ENCODE data around the gene ANKRD62. TPM values are rescaled to one million over a fixed set of nuclear protein-coding genes. Genes with fewer than 3 reads are reported as not detected.

ANKRD62 gene
- total RNA-seq, 2 experiments from 2014 or later: not detected

DNA sequence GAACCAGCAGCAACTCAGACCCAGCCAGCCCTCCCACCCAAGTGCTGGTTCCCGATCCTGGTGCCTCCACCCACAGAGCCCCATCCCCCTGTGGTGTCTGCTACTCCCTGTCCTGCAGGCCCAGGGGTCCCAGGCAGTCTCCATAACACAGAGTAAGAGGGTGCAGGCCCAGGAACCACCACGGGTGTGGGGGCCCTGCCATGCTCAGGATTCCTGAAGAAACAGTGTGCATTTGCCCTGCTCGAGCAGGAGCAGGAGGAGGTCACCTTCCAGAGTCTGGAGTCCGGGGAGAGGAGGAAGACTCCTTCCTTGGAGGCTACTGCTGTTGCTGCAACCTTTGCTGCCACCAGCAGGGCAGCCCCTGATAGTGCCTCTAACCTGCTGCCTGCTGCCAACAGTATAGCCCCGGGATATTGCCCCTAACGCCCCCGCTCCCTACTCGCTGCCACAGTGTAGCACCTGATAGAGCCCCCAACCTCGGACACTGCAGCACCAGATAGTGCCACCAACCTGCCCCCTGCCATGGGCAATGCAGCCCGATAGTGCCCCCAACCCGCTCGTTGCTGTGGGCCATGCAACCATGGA, 46.8 kb upstream of the ANKRD62 start:
- H3K27ac Mint-ChIP-seq: no peak overlapping the region
- H3K36me3 Mint-ChIP-seq (ENCODE audit: low read depth): no peaks in the 10 kb centered on the region
- H3K4me3 Mint-ChIP-seq: no peak overlapping the region
- Histone ChIP-seq H3K9me3 (ENCODE audit: control insufficient read depth in 1 of 2, insufficient read depth in 1 of 2, low read length in 2 of 2) (no peaks in the 10 kb centered on the region), H3K36me3 (ENCODE audit: insufficient read depth, low read length) (no peaks in the 10 kb centered on the region), H3K27ac (ENCODE audit: low read depth in 1 of 2, low read length in 2 of 2) (no peak overlapping the region), H3K4me3 (ENCODE audit: low read length) (no peak overlapping the region), H3K4me1 (ENCODE audit: insufficient read depth, low read length) (no peaks in the 10 kb centered on the region), H3K27me3 (ENCODE audit: control insufficient read depth in 1 of 2, insufficient read depth in 2 of 2, low read length in 2 of 2) (no peaks in the 10 kb centered on the region)
- no peak for ATAC-seq (ENCODE audit: poor library complexity)
- no peak for DNase-seq
- H3K9me3 Mint-ChIP-seq: no peaks in the 10 kb centered on the region
- intact Hi-C loops (cut with DNase I, micrococcal nuclease): no loop called here
- peaks cover 21% of the 10 kb centered on the region for H3K27me3 Mint-ChIP-seq
- no peaks in the 10 kb centered on the region for H3K4me1 Mint-ChIP-seq (ENCODE audit: low read depth)
- TF ChIP-seq, protein P1, sequence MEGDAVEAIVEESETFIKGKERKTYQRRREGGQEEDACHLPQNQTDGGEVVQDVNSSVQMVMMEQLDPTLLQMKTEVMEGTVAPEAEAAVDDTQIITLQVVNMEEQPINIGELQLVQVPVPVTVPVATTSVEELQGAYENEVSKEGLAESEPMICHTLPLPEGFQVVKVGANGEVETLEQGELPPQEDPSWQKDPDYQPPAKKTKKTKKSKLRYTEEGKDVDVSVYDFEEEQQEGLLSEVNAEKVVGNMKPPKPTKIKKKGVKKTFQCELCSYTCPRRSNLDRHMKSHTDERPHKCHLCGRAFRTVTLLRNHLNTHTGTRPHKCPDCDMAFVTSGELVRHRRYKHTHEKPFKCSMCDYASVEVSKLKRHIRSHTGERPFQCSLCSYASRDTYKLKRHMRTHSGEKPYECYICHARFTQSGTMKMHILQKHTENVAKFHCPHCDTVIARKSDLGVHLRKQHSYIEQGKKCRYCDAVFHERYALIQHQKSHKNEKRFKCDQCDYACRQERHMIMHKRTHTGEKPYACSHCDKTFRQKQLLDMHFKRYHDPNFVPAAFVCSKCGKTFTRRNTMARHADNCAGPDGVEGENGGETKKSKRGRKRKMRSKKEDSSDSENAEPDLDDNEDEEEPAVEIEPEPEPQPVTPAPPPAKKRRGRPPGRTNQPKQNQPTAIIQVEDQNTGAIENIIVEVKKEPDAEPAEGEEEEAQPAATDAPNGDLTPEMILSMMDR (IDR thresholded peaks at IDR 0.05): no peak
- ChIA-PET POLR2A (no interaction called here), CTCF (no interaction called here)

DNA sequence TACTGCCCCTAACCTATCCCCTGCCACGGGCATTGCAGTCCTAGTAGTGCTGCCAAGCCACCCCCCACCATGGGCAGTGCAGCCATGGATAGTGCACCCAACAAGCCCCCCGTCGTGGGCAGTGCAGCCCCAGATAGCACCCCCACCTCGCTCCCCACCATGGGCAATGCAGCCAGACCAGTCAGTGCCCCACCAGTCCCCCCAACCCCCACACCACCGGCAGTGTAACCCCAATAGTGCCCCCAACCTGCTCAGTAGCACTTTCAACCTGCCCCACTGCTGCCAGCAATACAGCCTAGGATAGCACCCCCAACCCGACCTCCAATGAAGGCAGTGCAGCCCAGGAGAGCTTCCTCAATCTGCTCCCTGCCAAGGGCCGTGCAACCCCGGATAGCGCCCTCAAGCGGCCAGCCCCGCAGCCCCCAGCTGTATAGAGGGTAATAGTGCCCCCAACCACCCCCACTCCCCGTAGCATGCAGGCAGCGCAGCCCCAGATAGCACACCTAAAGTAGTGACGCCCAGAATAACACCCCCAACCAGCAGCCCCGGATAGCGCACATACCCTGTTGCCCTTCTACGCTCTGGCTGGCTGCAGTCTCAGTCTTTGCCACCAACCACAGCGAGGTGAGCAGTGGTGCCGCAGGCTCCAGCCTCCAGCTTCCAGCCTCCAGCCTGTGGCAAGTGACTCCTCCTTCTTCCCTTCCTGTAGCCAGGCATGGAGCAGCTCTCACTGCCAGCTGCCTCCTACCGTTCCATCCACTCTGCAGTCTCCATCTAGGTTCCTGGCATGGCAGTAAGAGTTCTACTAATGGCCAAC, 45.4 kb upstream of the ANKRD62 start:
- ChIA-PET POLR2A (no interaction called here), CTCF (no interaction called here)
- no peaks in the 10 kb centered on the region for H3K9me3 ChIP-seq (ENCODE audit: control insufficient read depth in 1 of 2, insufficient read depth in 1 of 2, low read length in 2 of 2)
- Mint-ChIP-seq H3K9me3 (no peaks in the 10 kb centered on the region), H3K27ac (no peak overlapping the region), H3K36me3 (ENCODE audit: low read depth) (no peaks in the 10 kb centered on the region), H3K4me1 (ENCODE audit: low read depth) (no peaks in the 10 kb centered on the region), H3K4me3 (no peak overlapping the region), H3K27me3 (peaks cover 21% of the 10 kb centered on the region)
- no peak overlapping the region for H3K4me3 ChIP-seq (ENCODE audit: low read length)
- no peaks in the 10 kb centered on the region for H3K4me1 ChIP-seq (ENCODE audit: insufficient read depth, low read length)
- DNase-seq: no peak
- intact Hi-C loops (cut with DNase I, micrococcal nuclease): no loop called here
- no peaks in the 10 kb centered on the region for H3K36me3 ChIP-seq (ENCODE audit: insufficient read depth, low read length)
- no peaks in the 10 kb centered on the region for H3K27me3 ChIP-seq (ENCODE audit: control insufficient read depth in 1 of 2, insufficient read depth in 2 of 2, low read length in 2 of 2)
- ATAC-seq (ENCODE audit: poor library complexity): no peak
- H3K27ac ChIP-seq (ENCODE audit: low read depth in 1 of 2, low read length in 2 of 2): no peak overlapping the region
- TF ChIP-seq, protein P1 (IDR thresholded peaks at IDR 0.05): no peak

DNA sequence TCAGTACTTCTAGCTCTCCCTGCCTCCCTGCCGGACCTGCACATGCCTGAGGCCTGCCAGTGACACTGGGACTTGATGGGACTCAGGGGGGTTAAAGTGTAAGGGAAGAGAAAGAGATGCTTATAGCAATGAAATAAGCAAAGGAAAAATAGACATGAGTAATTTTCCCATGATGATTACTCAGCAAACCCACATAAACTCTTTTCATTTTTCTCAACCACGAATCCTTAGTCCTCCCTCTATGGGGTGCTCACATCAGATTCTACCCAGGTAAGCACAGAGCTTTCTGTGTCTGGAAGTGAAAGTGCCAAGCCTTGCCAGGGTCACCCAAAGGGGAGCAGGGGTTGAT, 44.8 kb upstream of the ANKRD62 start:
- Mint-ChIP-seq H3K4me3 (no peak overlapping the region), H3K4me1 (ENCODE audit: low read depth) (no peaks in the 10 kb centered on the region), H3K27ac (no peak overlapping the region), H3K36me3 (ENCODE audit: low read depth) (no peaks in the 10 kb centered on the region), H3K27me3 (peaks cover 16% of the 10 kb centered on the region), H3K9me3 (no peaks in the 10 kb centered on the region)
- ATAC-seq (ENCODE audit: poor library complexity) (no peak), DNase-seq (no peak)
- TF ChIP-seq, protein P1 (IDR thresholded peaks at IDR 0.05): no peak
- CTCF ChIA-PET: no interaction called here
- Histone ChIP-seq H3K4me3 (ENCODE audit: low read length) (no peak overlapping the region), H3K27me3 (ENCODE audit: control insufficient read depth in 1 of 2, insufficient read depth in 2 of 2, low read length in 2 of 2) (no peaks in the 10 kb centered on the region), H3K36me3 (ENCODE audit: insufficient read depth, low read length) (no peaks in the 10 kb centered on the region), H3K4me1 (ENCODE audit: insufficient read depth, low read length) (no peaks in the 10 kb centered on the region), H3K9me3 (ENCODE audit: control insufficient read depth in 1 of 2, insufficient read depth in 1 of 2, low read length in 2 of 2) (no peaks in the 10 kb centered on the region), H3K27ac (ENCODE audit: low read depth in 1 of 2, low read length in 2 of 2) (no peak overlapping the region)
- POLR2A ChIA-PET: no interaction called here
- intact Hi-C loops (cut with DNase I, micrococcal nuclease): no loop called here

Measured in CD4-positive, alpha-beta T cell (primary cell).